WTC11 (cell line): ENCODE data around the gene PCGF3. TPM values are rescaled to one million over a fixed set of nuclear protein-coding genes. Genes with fewer than 3 reads are reported as not detected.

Experiments used
- ATAC-seq: fragments of 200-7000 bp; cut with Tn5 transposase; 2 replicates; pipeline ENCODE4 v1.10.0; 2021; ENCODE audit warnings: mild to moderate bottlenecking, moderate library complexity
- CTCF ChIA-PET: fragments of 300-600 bp; sonication (Branson Sonifier 250); formaldehyde crosslinking; loops from one replicate; lab custom pipeline; 2021; ENCODE audit warnings: antibody characterized with exemption; lab: Charles Lee
- POLR2A ChIA-PET: fragments of 350-600 bp; sonication (Branson Sonifier 250); formaldehyde crosslinking; loops from one replicate; lab custom pipeline; 2021; ENCODE audit warnings: antibody characterized with exemption; lab: Charles Lee
- DNase-seq: peaks from one replicate; pipeline ENCODE4 v3.0.0; 2021; ENCODE audit warnings: low spot score
- H3K27ac Mint-ChIP-seq: 2 replicates; pipeline ENCODE4 v1.8.0; 2021; ENCODE audit warnings: mixed read lengths
- H3K27me3 Mint-ChIP-seq: 2 replicates; pipeline ENCODE4 v1.8.0; 2021; ENCODE audit warnings: low read depth, mild to moderate bottlenecking, moderate library complexity, mixed read lengths
- H3K36me3 Mint-ChIP-seq: 2 replicates; pipeline ENCODE4 v1.8.0; 2021; ENCODE audit warnings: mixed read lengths
- H3K4me1 Mint-ChIP-seq: 2 replicates; pipeline ENCODE4 v1.8.0; 2022; ENCODE audit warnings: mixed read lengths
- H3K4me3 Mint-ChIP-seq: 2 replicates; pipeline ENCODE4 v1.8.0; 2021; ENCODE audit warnings: mild to moderate bottlenecking, moderate library complexity, mixed read lengths
- H3K9me3 Mint-ChIP-seq: 2 replicates; pipeline ENCODE4 v1.8.0; 2021; ENCODE audit warnings: mixed read lengths
- CBFB ChIP-seq: sonication (generic); formaldehyde crosslinking; IDR thresholded peaks from 2 replicates; pipeline ENCODE4 v1.8.1; 2022; ENCODE audit warnings: mild to moderate bottlenecking, low read depth, missing genetic modification reagents
- CREB1 ChIP-seq: sonication (generic); formaldehyde crosslinking; IDR thresholded peaks from 2 replicates; pipeline ENCODE4 v1.8.0; 2023; ENCODE audit warnings: mild to moderate bottlenecking, missing genetic modification reagents
- CREM ChIP-seq: sonication (generic); formaldehyde crosslinking; IDR thresholded peaks from 2 replicates; pipeline ENCODE4 v1.8.1; 2022; ENCODE audit warnings: mild to moderate bottlenecking, missing genetic modification reagents, moderate library complexity
- E2F4 ChIP-seq: sonication (generic); formaldehyde crosslinking; IDR thresholded peaks from 2 replicates; pipeline ENCODE4 v1.8.1; 2022; ENCODE audit warnings: low read depth, mild to moderate bottlenecking, moderate library complexity, missing genetic modification reagents, borderline replicate concordance
- ESRRA ChIP-seq: sonication (generic); formaldehyde crosslinking; IDR thresholded peaks from 2 replicates; pipeline ENCODE4 v1.8.1; 2022; ENCODE audit warnings: mild to moderate bottlenecking, missing genetic modification reagents, borderline replicate concordance
- ETV6 ChIP-seq: sonication (generic); formaldehyde crosslinking; IDR thresholded peaks from 2 replicates; pipeline ENCODE4 v1.8.1; 2022; ENCODE audit warnings: mild to moderate bottlenecking, missing genetic modification reagents
- FOXK1 ChIP-seq: sonication (generic); formaldehyde crosslinking; IDR thresholded peaks from 2 replicates; pipeline ENCODE4 v1.8.0; 2022; ENCODE audit warnings: mild to moderate bottlenecking, moderate library complexity, missing genetic modification reagents
- FOXP4 ChIP-seq: sonication (generic); formaldehyde crosslinking; IDR thresholded peaks from 2 replicates; pipeline ENCODE4 v1.8.0; 2022; ENCODE audit warnings: mild to moderate bottlenecking, missing genetic modification reagents
- HMGXB4 ChIP-seq: sonication (generic); formaldehyde crosslinking; IDR thresholded peaks from 2 replicates; pipeline ENCODE4 v1.8.1; 2023; ENCODE audit warnings: mild to moderate bottlenecking, moderate library complexity, missing genetic modification reagents
- JUN ChIP-seq: sonication (generic); formaldehyde crosslinking; IDR thresholded peaks from 2 replicates; pipeline ENCODE4 v1.8.0; 2023; ENCODE audit warnings: mild to moderate bottlenecking, missing genetic modification reagents
- MAX ChIP-seq: sonication (generic); formaldehyde crosslinking; IDR thresholded peaks from 2 replicates; pipeline ENCODE4 v1.8.0; 2022; ENCODE audit warnings: mild to moderate bottlenecking, missing genetic modification reagents
- NR3C1 ChIP-seq: sonication (generic); formaldehyde crosslinking; conservative IDR thresholded peaks from 2 replicates; pipeline ENCODE4 v1.8.1; 2023; ENCODE audit warnings: low read depth, mild to moderate bottlenecking, missing genetic modification reagents
- PRDM15 ChIP-seq: sonication (generic); formaldehyde crosslinking; IDR thresholded peaks from 2 replicates; pipeline ENCODE4 v1.8.0; 2022; ENCODE audit warnings: missing genetic modification reagents
- RORB ChIP-seq: fragments of 250-450 bp; sonication (Bioruptor Pico); IDR thresholded peaks from 2 replicates; pipeline ENCODE4 v1.9.0; 2021; ENCODE audit warnings: mild to moderate bottlenecking
- SMAD3 ChIP-seq: sonication (generic); formaldehyde crosslinking; IDR thresholded peaks from 2 replicates; pipeline ENCODE4 v1.8.0; 2022; ENCODE audit warnings: missing genetic modification reagents, mild to moderate bottlenecking, borderline replicate concordance
- SP1 ChIP-seq: sonication (generic); formaldehyde crosslinking; conservative IDR thresholded peaks from 2 replicates; pipeline ENCODE4 v1.8.1; 2022; ENCODE audit warnings: missing genetic modification reagents
- TP53 ChIP-seq: sonication (generic); formaldehyde crosslinking; IDR thresholded peaks from 2 replicates; pipeline ENCODE4 v1.8.1; 2023; ENCODE audit warnings: mild to moderate bottlenecking, missing genetic modification reagents
- ZNF425 ChIP-seq: fragments of 250-450 bp; sonication (Bioruptor Pico); conservative IDR thresholded peaks from 2 replicates; pipeline ENCODE4 v1.9.0; 2021; ENCODE audit warnings: mild to moderate bottlenecking
- total RNA-seq: library from RNA; stranded (reverse); gene quantifications from 3 replicates; pipeline ENCODE4 v1.2.3, GENCODE V29; 2021

Gene PCGF3
- total RNA-seq, 1 experiment from 2014 or later: 65.7 TPM

GRCh38 chr4:688854-689681 lies 16.6 kb upstream of the PCGF3 start, which contains the start of gene SLC49A3:
Gene SLC49A3 (minus strand): TSS chr4:689151. CDS start chr4:689127, 24 bp downstream.
- ChIA-PET POLR2A (no interaction called here), CTCF (interaction anchor here (1.9 kb wide), 1 partner anchor 11 kb away, joined by 6 read pairs; no protein-coding TSS in a partner anchor)
- peaks cover 26% of the 10 kb centered on the region for H3K4me1 Mint-ChIP-seq
- H3K36me3 Mint-ChIP-seq: no peaks in the 10 kb centered on the region
- peak; percentile 59 for DNase-seq
- H3K27me3 Mint-ChIP-seq: peaks cover 5% of the 10 kb centered on the region
- H3K9me3 Mint-ChIP-seq: no peaks in the 10 kb centered on the region
- no peak within 1 kb of the TSS for H3K27ac Mint-ChIP-seq
- H3K4me3 Mint-ChIP-seq: peak within 1 kb of the TSS; percentile 56
- TF ChIP-seq PRDM15 (CRISPR knock-in tag) (0 out of 2 replicates have a peak, but pooled peaks have one; percentile 35), ESRRA (CRISPR knock-in tag) (peak; percentile 12; the same call in 1 of the 2 replicates), TP53 (CRISPR knock-in tag) (0 out of 2 replicates have a peak, but pooled peaks have one; percentile 35), E2F4 (no peak), SMAD3 (CRISPR knock-in tag) (no peak), RORB (CRISPR knock-in tag) (no peak), CBFB (peak; percentile 76; the same call in 1 of the 2 replicates), FOXP4 (CRISPR knock-in tag) (0 out of 2 replicates have a peak, but pooled peaks have one; percentile 35), MAX (CRISPR knock-in tag) (peak; percentile 19; the same call in 1 of the 2 replicates), NR3C1 (CRISPR knock-in tag) (peak; percentile 18; the same call in 1 of the 2 replicates), JUN (CRISPR knock-in tag) (no peak), SP1 (CRISPR knock-in tag) (peak; percentile 48), CREB1 (CRISPR knock-in tag) (no peak), ZNF425 (CRISPR knock-in tag) (no peak), CREM (CRISPR knock-in tag) (peak; percentile 42; the same call in 1 of the 2 replicates), ETV6 (CRISPR knock-in tag) (peak; percentile 91), HMGXB4 (CRISPR knock-in tag) (0 out of 2 replicates have a peak, but pooled peaks have one; percentile 26), FOXK1 (CRISPR knock-in tag) (peak; percentile 50; the same call in 1 of the 2 replicates)
- TF ChIP-seq, all 79 proteins: peak for 12
- peak; percentile 20 for ATAC-seq
